Stimulated activated naive CD8-positive, alpha-beta T cell treated with anti-CD3 and anti-CD28 coated beads, Interleukin-15, Interleukin-2, amounts not matched to agents 100 ng/mL and 50 ng/mL, for 24 hours (primary cell): Measurements from ENCODE around the gene NOS1.

ENCODE experiments used
- H3K27ac Mint-ChIP-seq: one replicate; pipeline ENCODE4 v1.8.0; 2021; ENCODE audit warnings: mild to moderate bottlenecking, mixed read lengths
- H3K27me3 Mint-ChIP-seq: one replicate; pipeline ENCODE4 v1.8.0; 2021; ENCODE audit warnings: mixed read lengths
- H3K36me3 Mint-ChIP-seq: one replicate; pipeline ENCODE4 v1.8.0; 2021; ENCODE audit warnings: low read depth, mixed read lengths
- H3K4me1 Mint-ChIP-seq: one replicate; pipeline ENCODE4 v1.8.0; 2021; ENCODE audit warnings: low read depth, mixed read lengths
- H3K4me3 Mint-ChIP-seq: one replicate; pipeline ENCODE4 v1.8.0; 2021; ENCODE audit warnings: mild to moderate bottlenecking, mixed read lengths
- H3K9me3 Mint-ChIP-seq: one replicate; pipeline ENCODE4 v1.8.0; 2021; ENCODE audit warnings: mixed read lengths

The NOS1 gene

GRCh38 chr12:117282490-117282889 lies 78.9 kb downstream of the NOS1 start:
- H3K9me3 Mint-ChIP-seq = peaks cover 5% of the 10 kb centered on the region
- no peaks in the 10 kb centered on the region for H3K36me3 Mint-ChIP-seq
- no peaks in the 10 kb centered on the region for H3K4me1 Mint-ChIP-seq
- no peak overlapping the region for H3K4me3 Mint-ChIP-seq
- H3K27me3 Mint-ChIP-seq = peaks cover 4% of the 10 kb centered on the region
- H3K27ac Mint-ChIP-seq = no peak overlapping the region

GRCh38 chr12:117280019-117280680 lies 81.3 kb downstream of the NOS1 start:
- Mint-ChIP-seq H3K4me3 (no peak overlapping the region), H3K36me3 (no peaks in the 10 kb centered on the region), H3K27me3 (peaks cover 7% of the 10 kb centered on the region), H3K27ac (no peak overlapping the region), H3K4me1 (no peaks in the 10 kb centered on the region), H3K9me3 (peaks cover 8% of the 10 kb centered on the region)

GRCh38 chr12:117279606-117280005 lies 81.8 kb downstream of the NOS1 start:
- Mint-ChIP-seq H3K27ac (no peak overlapping the region), H3K36me3 (no peaks in the 10 kb centered on the region), H3K27me3 (peaks cover 7% of the 10 kb centered on the region)

GRCh38 chr12:117277875-117278274 lies 83.6 kb downstream of the NOS1 start:
- no peak overlapping the region for H3K27ac Mint-ChIP-seq
- H3K9me3 Mint-ChIP-seq = peaks cover 8% of the 10 kb centered on the region
- H3K4me1 Mint-ChIP-seq = no peaks in the 10 kb centered on the region
- H3K27me3 Mint-ChIP-seq = peaks cover 13% of the 10 kb centered on the region
- H3K4me3 Mint-ChIP-seq = no peak overlapping the region
- no peaks in the 10 kb centered on the region for H3K36me3 Mint-ChIP-seq

More at GRCh38 chr12:117279606-117280005, 81.8 kb downstream of the NOS1 start:
- H3K4me3 Mint-ChIP-seq = no peak overlapping the region
- no peaks in the 10 kb centered on the region for H3K4me1 Mint-ChIP-seq
- H3K9me3 Mint-ChIP-seq = peaks cover 8% of the 10 kb centered on the region

GRCh38 chr12:117273091-117273490 lies 88.3 kb downstream of the NOS1 start:
- Mint-ChIP-seq H3K27me3 (peaks cover 11% of the 10 kb centered on the region), H3K4me1 (no peaks in the 10 kb centered on the region), H3K4me3 (no peak overlapping the region), H3K9me3 (peaks cover 3% of the 10 kb centered on the region), H3K36me3 (no peaks in the 10 kb centered on the region), H3K27ac (no peak overlapping the region)

GRCh38 chr12:117272690-117273089 lies 88.7 kb downstream of the NOS1 start:
- Mint-ChIP-seq H3K9me3 (peaks cover 3% of the 10 kb centered on the region), H3K27ac (no peak overlapping the region), H3K27me3 (peaks cover 11% of the 10 kb centered on the region), H3K4me3 (no peak overlapping the region), H3K36me3 (no peaks in the 10 kb centered on the region), H3K4me1 (no peaks in the 10 kb centered on the region)

- no peaks in the 10 kb centered on the region for H3K9me3 Mint-ChIP-seq
- no peaks in the 10 kb centered on the region for H3K36me3 Mint-ChIP-seq
- H3K4me1 Mint-ChIP-seq = no peaks in the 10 kb centered on the region
- no peaks in the 10 kb centered on the region for H3K27me3 Mint-ChIP-seq
- no peak overlapping the region for H3K4me3 Mint-ChIP-seq
- no peak overlapping the region for H3K27ac Mint-ChIP-seq
These were observed 98.7 kb downstream of the NOS1 start for GRCh38 chr12:117262749-117263148.

- Mint-ChIP-seq H3K4me1 (no peaks in the 10 kb centered on the region), H3K36me3 (no peaks in the 10 kb centered on the region), H3K9me3 (no peaks in the 10 kb centered on the region), H3K27me3 (no peaks in the 10 kb centered on the region), H3K27ac (no peak overlapping the region), H3K4me3 (no peak overlapping the region)
These were observed 100.2 kb downstream of the NOS1 start for GRCh38 chr12:117261247-117261646.

- H3K36me3 Mint-ChIP-seq = no peaks in the 10 kb centered on the region
- H3K27ac Mint-ChIP-seq = no peak overlapping the region
- H3K27me3 Mint-ChIP-seq = no peaks in the 10 kb centered on the region
- H3K4me1 Mint-ChIP-seq = no peaks in the 10 kb centered on the region
- H3K4me3 Mint-ChIP-seq = no peak overlapping the region
- no peaks in the 10 kb centered on the region for H3K9me3 Mint-ChIP-seq
These were observed 106.0 kb downstream of the NOS1 start for GRCh38 chr12:117255386-117255785.

GRCh38 chr12:117243488-117243887 lies 117.9 kb downstream of the NOS1 start:
- no peaks in the 10 kb centered on the region for H3K9me3 Mint-ChIP-seq
- no peak overlapping the region for H3K27ac Mint-ChIP-seq
- peaks cover 23% of the 10 kb centered on the region for H3K27me3 Mint-ChIP-seq
- no peaks in the 10 kb centered on the region for H3K36me3 Mint-ChIP-seq
- no peak overlapping the region for H3K4me3 Mint-ChIP-seq
- no peaks in the 10 kb centered on the region for H3K4me1 Mint-ChIP-seq

GRCh38 chr12:117241697-117242096 lies 119.7 kb downstream of the NOS1 start:
- Mint-ChIP-seq H3K4me3 (no peak overlapping the region), H3K9me3 (no peaks in the 10 kb centered on the region), H3K4me1 (no peaks in the 10 kb centered on the region)

GRCh38 chr12:117240081-117240755 lies 121.2 kb downstream of the NOS1 start:
- Mint-ChIP-seq H3K4me3 (no peak overlapping the region), H3K4me1 (no peaks in the 10 kb centered on the region), H3K27me3 (peaks cover 20% of the 10 kb centered on the region), H3K27ac (no peak overlapping the region), H3K9me3 (no peaks in the 10 kb centered on the region), H3K36me3 (no peaks in the 10 kb centered on the region)

More at GRCh38 chr12:117241697-117242096, 119.7 kb downstream of the NOS1 start:
- Mint-ChIP-seq H3K36me3 (no peaks in the 10 kb centered on the region), H3K27me3 (peaks cover 23% of the 10 kb centered on the region), H3K27ac (no peak overlapping the region)

- no peak overlapping the region for H3K4me3 Mint-ChIP-seq
- no peaks in the 10 kb centered on the region for H3K9me3 Mint-ChIP-seq
- H3K4me1 Mint-ChIP-seq = no peaks in the 10 kb centered on the region
These were observed 124.9 kb downstream of the NOS1 start for GRCh38 chr12:117236456-117237001.

GRCh38 chr12:117235261-117235660 lies 126.2 kb downstream of the NOS1 start:
- H3K4me1 Mint-ChIP-seq = no peaks in the 10 kb centered on the region
- peaks cover 17% of the 10 kb centered on the region for H3K27me3 Mint-ChIP-seq
- no peaks in the 10 kb centered on the region for H3K9me3 Mint-ChIP-seq
- H3K27ac Mint-ChIP-seq = no peak overlapping the region
- no peak overlapping the region for H3K4me3 Mint-ChIP-seq
- no peaks in the 10 kb centered on the region for H3K36me3 Mint-ChIP-seq

More at GRCh38 chr12:117236456-117237001, 124.9 kb downstream of the NOS1 start:
- Mint-ChIP-seq H3K27me3 (peaks cover 17% of the 10 kb centered on the region), H3K27ac (no peak overlapping the region), H3K36me3 (no peaks in the 10 kb centered on the region)

- H3K4me3 Mint-ChIP-seq = no peak overlapping the region
- peaks cover 17% of the 10 kb centered on the region for H3K27me3 Mint-ChIP-seq
- H3K36me3 Mint-ChIP-seq = no peaks in the 10 kb centered on the region
- no peak overlapping the region for H3K27ac Mint-ChIP-seq
- no peaks in the 10 kb centered on the region for H3K4me1 Mint-ChIP-seq
- no peaks in the 10 kb centered on the region for H3K9me3 Mint-ChIP-seq
These were observed 127.0 kb downstream of the NOS1 start for GRCh38 chr12:117234441-117234840.
